Measurements from ENCODE around the gene ARHGAP18.

Gene ARHGAP18

DNA sequence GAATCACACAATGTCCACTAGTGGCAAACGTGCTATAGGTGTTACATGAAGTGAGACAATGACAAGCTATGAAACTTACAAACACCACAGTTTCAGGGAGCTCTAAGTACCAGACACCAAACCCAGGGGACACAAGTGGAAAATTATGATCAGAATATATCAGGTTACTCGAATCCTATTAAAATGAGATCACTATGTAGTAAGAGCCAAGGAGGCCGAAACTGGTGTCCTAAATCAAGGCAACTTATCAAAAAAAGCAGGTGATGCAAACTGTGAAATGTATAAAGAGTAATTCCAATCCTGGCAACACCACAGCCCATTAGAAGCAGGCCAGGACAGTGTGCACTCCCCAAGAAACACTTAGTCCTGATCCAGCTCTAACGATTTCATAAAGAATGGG lies 100.3 kb downstream of the ARHGAP18 start:
- DNase-seq, result no peak

DNA sequence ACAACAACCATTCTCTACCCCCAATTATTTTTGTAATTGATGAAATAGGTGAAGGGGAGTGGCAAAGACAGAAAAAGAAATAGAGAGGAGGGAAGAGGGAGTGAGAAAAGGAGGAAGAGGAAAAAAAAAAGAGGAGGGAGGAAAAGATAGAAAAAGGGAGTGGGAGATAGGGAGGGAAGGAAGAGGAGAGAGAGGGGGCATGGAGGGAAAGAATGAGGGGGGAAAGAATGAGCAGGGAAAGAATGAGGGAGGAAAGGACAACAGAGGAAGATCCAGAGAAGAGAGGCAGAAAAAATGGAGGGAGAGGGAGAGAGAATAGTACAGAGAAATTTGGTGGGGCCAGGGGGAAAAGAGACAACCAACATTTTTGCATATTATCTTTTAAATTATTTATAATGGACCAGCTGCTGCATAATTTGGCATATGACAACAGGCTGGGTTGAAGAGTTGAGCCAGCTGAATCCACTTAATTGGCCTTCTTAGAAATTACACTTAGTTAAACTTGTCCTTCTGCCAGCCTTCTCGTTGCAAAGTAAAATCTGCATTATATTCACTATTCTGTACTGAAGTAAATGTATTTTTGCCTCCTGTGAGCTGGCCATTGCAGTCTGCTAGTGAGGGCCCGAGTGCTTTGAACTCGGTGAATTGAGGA lies 101.0 kb downstream of the ARHGAP18 start:
- no peak for DNase-seq

DNA sequence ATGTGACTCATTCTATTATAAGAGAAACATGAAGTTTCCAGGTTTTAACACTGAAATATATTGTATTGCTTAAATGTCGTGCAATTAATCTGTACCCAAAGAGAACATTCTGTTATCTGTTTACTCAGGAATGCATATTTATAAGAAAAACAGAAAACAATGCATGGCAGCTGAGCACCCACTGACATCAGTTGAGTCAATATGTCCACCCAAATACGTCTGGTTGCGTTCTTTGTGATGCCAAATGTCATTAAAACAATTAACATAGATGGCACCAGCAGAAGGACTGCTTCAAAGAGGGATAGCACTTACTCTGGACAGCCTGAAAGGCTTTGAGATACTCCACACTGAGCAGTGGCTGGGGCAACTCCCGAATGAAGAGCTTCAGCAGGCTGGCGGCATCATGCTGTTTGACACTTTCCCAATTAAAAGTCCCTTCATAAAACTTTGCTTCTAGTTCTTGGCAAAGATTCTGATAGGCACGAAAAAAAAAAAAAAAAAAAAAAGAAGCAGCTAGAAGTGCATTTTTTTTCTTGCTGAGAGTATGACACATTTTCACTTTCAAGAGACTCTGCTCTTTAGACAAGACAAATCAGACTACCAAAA lies 102.3 kb downstream of the ARHGAP18 start:
- no peak for DNase-seq

- DNase-seq, result no peak
These were observed 103.3 kb downstream of the ARHGAP18 start for GRCh38 chr6:129606664-129607063.

GRCh38 chr6:129605967-129606366 lies 104.0 kb downstream of the ARHGAP18 start:
- no peak for DNase-seq

GRCh38 chr6:129605095-129605494 lies 104.9 kb downstream of the ARHGAP18 start:
- no peak for DNase-seq

- no peak for DNase-seq
These were observed 105.7 kb downstream of the ARHGAP18 start for GRCh38 chr6:129604321-129604720.

GRCh38 chr6:129603741-129604140 lies 106.2 kb downstream of the ARHGAP18 start:
- DNase-seq, result no peak

DNA sequence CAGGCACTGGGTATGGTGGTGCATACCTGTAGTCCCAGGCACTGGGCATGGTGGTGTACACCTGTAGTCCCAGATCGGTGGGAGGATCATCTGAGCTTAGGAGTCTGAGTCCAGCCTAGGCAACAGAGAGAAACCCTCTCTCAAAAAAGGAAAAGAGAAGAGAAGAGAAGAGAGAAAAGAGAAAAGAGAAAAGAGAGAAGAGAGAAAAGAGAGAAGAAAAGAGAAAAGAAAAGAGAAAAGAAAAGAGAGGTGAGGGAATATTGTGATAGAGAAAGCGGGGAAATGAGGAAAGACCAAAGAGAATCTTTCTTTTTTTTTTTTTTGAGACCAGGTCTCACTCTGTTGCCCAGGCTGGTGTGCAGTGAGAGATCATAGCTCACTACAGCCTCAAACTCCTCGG lies 108.7 kb downstream of the ARHGAP18 start:
- DNase-seq, result no peak

DNA sequence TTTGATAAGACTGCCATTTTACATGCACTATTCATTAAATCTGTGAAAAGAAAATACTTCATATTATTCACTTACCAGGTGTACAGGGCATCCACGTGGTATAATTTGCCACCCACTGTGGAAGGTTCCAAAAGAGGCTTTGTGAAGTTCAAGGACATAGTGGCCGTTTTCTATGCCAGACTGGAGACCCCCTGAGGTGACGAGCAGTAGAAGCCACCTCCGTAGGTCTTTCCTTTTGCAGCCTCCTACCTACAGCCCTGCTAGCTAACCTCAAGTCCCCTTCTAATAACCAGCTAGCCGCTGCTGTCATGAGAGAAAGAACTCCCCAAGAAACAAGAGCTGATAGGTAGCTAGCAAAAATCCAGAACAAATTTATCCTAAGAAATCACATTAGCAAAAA lies 110.5 kb downstream of the ARHGAP18 start:
- DNase-seq, result no peak

DNA sequence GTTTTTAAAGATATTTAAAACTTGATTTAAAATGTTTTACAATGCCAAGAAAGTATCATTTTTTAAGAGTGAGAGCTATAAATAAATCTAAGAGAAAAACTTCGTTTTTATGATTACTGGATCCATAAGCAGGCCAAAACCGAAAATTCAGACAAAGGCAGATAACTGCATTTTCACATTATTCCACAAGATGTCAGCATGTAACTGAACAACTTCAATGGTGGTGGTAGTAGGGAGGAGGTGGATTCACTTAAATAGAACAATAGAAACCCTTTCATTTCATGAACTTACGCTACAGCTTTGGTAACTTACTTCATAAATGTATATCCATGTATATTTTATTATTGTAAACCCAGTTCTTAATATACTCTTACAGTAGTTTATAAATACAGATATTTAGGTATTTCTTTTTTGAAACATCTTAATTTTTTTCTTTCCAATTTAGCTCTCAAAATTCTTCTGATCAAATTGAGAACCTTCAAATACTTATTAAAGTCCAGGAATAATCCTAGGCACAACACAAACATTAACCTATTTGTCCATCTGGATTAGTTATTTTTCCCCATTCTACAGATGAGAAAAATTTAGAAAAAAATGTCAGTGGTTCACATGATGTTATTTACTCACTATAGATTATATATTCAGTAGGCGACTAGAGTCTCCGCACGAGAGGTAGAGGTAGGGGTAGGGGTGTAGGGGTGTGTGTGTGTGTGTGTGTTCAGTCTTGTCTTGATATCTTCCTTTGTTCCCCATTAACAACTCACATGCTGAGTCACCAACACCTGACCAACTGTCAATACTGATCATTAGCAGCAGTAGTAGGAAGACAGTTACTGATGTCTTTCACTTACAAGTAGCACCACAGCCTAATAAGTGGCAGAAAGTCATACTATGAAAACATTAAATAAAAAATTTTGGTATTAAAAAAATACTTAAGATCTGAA lies 111.5 kb downstream of the ARHGAP18 start:
- peak; percentile 75 for DNase-seq

DNA sequence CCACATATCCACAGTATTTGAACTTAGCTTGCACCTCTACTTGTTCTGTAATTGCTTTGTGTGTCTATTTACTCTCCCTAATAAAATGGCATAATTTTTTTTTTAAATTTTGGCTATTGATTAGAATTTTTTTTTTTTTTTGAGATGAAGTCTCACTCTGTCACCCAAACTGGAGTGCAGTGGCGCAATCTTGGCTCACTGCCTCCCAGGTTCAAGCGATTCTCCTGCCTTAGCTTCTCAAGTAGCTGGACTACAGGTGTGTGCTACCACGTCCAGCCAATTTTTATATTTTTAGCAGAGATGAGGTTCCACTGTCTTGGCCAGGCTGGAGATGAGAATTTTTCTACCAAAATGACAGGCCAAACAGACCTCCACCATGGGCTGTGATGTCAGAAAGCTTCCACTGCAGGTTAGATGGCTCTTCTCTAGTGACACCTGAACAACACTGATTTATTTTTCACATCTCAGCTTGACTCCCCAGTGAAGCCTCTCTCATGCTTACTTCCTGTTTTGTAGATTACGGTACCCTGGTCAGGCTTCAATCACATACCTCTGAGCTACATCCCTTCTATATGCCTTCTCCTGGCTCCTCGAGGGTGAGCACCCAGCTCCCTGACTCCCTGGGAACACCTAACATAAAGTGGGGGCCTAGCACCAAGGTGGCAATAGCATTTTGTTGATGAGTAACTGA lies 112.8 kb downstream of the ARHGAP18 start:
- no peak for DNase-seq

- no peak for DNase-seq
These were observed 113.5 kb downstream of the ARHGAP18 start for GRCh38 chr6:129596522-129596921.

- no peak for DNase-seq
These were observed 116.8 kb downstream of the ARHGAP18 start for GRCh38 chr6:129593233-129593564.

GRCh38 chr6:129592516-129593232 lies 117.3 kb downstream of the ARHGAP18 start:
- no peak for DNase-seq

DNA sequence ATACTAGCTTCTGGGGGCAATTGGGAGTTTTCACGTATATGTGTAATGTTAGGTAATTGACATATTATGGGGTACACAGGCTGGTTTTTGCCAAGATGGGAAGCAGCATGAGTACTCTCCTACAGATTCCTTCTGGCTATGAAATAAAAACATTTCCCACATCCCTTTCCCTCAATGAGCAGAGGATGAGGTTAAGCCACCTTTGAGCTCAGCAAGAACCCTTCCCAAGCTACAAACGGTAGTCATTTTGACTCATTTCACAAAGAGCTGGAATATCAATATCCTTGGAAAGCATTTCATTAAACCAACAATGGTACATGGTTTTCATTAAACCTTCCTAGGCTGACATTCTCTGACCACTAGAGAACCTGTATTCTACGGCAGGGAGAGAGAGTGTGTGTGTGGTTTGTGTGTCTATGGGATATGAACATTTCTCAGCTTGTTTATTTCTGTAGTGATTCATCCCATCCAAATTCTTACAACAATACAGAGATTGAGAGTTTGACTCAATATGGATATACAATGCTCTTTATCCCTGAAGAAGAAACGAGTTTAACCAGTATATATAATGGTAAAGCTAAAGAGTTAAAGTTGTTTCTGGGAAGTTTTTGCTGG lies 119.5 kb downstream of the ARHGAP18 start:
- peak; percentile 58 for DNase-seq

DNA sequence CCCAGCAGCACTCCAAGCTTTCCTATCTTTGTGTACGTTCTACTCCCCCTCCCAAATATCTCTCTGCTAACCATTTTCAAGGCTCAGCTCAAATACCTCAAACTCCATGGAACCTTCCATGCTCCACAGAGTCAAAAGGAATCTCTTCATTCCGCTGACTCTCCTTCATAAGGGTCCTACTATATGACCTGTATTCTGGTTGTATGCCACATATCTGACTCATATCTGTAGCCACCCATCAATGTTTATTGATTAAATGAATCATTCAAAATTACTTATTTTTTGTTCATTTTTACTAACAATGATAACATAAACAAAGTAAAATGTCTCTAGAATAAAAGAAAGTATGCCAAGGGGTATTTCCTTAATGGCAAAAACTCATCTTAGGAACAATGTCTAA lies 123.2 kb downstream of the ARHGAP18 start:
- DNase-seq, result no peak

GRCh38 chr6:129583866-129584265 lies 126.1 kb downstream of the ARHGAP18 start:
- DNase-seq, result no peak

DNA sequence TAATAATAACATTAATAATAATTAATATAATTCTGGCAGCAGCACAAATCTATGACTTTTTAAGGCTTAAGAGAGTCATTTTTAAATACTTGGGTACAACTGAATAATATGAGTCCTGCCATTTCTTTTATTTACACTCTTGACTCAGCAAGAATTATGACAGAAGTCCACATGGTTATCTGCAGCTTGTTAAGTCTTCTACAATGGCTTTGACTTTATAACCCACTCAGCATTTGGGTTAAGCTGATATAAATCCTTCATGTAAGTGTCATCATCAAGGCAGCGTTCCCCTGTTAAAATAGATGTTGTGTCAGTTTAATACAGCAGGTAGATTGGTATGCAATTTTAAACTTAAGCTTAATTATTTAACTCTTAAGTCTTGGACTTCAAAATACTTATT lies 131.7 kb downstream of the ARHGAP18 start:
- DNase-seq, result no peak

DNA sequence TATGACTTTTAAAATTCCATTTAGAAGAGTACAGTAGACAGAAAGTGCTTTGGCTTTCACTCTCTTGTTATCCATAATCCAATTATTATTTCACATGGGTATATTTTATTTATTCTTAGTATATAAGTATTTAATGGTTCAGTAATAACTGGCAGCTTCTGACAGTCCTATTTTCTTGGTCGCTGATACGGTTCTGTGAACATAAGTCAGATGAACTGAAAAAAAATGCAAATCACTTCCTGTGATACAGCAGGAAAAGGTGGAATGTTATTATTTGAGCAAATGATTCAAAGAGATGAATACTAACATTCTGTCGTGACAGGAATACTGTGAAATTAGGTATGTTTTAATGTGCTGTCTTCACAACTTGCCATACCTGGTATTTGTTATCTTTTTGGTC lies 132.3 kb downstream of the ARHGAP18 start:
- no peak for DNase-seq

- DNase-seq, result no peak
These were observed 133.5 kb downstream of the ARHGAP18 start for GRCh38 chr6:129576456-129576855.

All from DMS53 (cell line).